OCI-M2 (cell line): Measurements from ENCODE around the gene SCG3.
"Not testable (repeated sequence)": the region's sequence is repeated elsewhere in the genome, so short reads cannot be mapped to it uniquely, and the experiment has no call there.

ENCODE experiments used
- DNase-seq: peaks from one replicate; lab custom pipeline; 2025; ENCODE audit not compliant: unreplicated experiment; lab: John Stamatoyannopoulos, UW

SCG3 gene

GRCh38 chr15:51681303-51681963, at the start of gene SCG3:
Gene SCG3, plus strand, starts transcription at chr15:51681503. Its CDS starts 253 bp downstream, at chr15:51681756.
- DNase-seq: peak; percentile 16

GRCh38 chr15:51634591-51635198, 46.6 kb upstream of the SCG3 start:
- DNase-seq: no peak

DNA sequence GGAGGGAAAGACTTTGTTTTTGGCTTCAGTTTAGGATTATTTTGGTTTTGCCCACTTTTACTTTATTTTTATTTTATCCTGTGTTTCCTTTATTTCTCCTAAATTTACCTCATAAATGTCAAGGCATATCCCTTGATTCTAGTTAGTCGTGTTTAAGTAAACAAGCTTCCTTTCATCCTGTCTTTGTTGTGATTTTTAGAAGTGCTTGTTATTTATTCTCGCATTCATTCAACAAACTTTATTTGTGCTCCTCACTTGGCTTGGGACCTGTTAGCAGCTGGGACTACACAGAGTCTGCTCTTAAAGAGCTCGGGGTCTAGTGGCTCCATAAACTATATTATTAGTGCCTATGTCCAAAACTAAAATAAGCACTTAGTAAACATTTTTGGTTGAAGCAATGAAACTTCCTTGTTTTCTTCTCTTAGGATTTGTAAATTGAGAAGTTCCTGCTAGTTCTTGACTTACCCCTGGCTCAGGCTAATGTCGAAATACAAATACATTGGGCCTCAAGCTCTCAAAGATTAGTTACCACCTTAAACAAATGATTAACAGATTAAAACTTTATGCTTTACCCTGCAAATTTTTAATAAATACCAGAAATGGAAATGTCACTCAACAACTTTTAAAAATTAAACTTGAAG, 39.7 kb upstream of the SCG3 start:
- no peak for DNase-seq

- DNase-seq: no peak
Observed at GRCh38 chr15:51642696-51643095, 38.6 kb upstream of the SCG3 start.

- DNase-seq: no peak
Observed at GRCh38 chr15:51647128-51647562, 34.2 kb upstream of the SCG3 start.

- not testable (repeated sequence) for DNase-seq
Observed at GRCh38 chr15:51648101-51648500, 33.2 kb upstream of the SCG3 start.

DNA sequence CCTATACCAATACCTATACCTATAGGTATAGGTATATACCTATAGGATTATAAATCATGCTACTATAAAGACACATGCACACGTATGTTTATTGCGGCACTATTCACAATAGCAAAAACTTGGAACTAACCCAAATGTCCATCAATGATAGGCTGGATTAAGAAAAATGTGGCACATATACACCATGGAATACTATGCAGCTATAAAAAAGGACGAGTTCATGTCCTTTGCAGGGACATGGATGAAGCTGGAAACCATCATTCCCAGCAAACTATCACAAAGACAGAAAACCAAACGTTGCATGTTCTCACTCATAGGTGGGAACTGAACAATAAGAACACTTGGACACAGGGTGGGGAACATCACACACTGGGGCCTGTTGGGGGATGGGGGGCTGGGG, 32.7 kb upstream of the SCG3 start:
- not testable (repeated sequence) for DNase-seq

GRCh38 chr15:51649659-51650521, 31.4 kb upstream of the SCG3 start:
- DNase-seq: peak; percentile 16

GRCh38 chr15:51652084-51652668, 29.1 kb upstream of the SCG3 start:
- no peak for DNase-seq

DNA sequence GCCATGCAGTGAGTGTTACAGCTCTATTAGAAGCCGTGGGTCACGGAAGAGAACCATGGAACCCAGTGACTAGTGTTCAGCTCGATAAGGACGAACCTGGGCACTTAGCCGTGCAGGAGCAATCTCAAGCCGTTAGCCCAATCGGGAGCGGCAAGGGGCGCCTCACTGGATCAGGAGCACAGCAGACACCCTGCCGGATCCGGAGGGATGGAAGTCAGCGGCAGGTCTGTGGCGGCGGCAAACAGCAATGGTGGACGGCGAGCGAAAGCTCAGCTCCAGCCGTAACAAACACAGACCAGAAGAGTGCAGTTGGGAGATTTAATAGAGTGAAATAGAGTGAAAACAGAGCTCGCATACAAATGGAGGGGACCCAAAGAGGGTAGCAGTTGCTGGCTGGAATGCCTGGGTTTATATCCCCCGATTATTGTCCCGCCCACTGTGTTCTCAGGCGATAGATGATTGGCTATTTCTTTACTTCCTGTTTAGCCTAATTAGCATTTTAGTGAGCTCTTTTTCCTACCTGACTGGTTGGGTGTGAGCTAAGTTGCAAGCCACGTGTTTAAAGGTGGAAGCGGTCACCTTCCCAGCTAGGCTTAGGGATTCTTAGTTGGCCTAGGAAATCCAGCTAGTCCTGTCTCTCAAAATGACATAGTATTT, 25.8 kb upstream of the SCG3 start:
- not testable (repeated sequence) for DNase-seq

DNA sequence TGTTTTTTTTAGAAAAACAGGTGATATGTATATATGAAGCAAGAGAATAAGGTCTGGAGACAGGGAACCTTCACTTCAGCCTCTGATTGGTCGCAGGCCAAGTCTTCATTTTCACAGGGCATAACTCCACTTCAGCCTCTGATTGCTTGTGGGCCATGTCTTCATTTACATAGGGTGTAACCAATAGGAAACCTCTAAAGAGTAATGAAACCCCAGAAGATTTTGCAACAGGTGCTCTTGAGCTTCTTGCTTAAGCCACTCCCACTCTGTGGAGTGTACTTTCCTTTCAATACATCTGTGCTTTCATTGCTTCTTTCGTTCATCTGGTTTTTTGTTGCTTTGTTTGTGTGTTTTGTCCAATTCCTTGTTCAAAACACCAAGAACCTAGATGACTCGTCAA, 22.6 kb upstream of the SCG3 start:
- DNase-seq: no peak

- DNase-seq: no peak
Observed at GRCh38 chr15:51661072-51661471, 20.2 kb upstream of the SCG3 start.

DNA sequence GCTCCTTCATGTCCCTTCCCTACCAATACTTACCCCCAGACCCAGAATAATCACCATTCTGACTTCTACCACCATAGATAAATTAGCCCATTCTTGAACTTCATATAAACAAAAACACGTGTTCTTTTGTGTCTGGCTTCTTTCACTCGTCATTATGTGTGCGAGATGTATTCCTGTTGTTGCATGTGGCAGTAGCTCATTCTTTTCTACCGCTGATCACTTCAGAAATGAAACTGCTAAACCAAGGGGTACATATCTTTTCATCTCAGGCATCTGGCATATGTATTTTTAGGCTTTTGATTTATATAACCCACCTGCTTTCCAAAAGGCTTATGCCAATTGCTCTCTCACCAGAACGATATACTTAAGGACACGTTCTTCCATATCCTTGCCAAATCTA, 13.8 kb upstream of the SCG3 start:
- no peak for DNase-seq

GRCh38 chr15:51668446-51668845, 12.9 kb upstream of the SCG3 start:
- DNase-seq: no peak

DNA sequence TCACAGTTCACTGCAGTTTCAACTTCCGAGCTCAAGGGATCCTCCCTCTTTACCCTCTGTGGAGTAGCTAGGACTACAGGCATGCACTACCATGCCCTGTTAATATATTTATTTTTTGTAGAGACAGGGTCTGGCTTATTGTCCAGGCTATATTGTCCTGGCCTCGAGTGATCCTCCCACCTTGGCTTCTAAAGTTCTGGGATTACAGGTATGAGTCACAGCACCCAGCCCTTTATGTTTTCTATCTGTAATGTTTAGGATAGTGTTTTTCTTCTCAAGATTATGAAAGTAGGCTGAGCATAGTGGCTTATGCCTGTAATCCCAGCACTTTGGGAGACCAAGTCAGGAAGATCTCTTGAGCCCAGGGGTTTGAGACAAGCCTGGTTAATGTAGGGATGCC, 11.9 kb upstream of the SCG3 start:
- no peak for DNase-seq

GRCh38 chr15:51672155-51672687, 9.1 kb upstream of the SCG3 start:
- DNase-seq: no peak

GRCh38 chr15:51672913-51673857, 8.1 kb upstream of the SCG3 start:
- no peak for DNase-seq

DNA sequence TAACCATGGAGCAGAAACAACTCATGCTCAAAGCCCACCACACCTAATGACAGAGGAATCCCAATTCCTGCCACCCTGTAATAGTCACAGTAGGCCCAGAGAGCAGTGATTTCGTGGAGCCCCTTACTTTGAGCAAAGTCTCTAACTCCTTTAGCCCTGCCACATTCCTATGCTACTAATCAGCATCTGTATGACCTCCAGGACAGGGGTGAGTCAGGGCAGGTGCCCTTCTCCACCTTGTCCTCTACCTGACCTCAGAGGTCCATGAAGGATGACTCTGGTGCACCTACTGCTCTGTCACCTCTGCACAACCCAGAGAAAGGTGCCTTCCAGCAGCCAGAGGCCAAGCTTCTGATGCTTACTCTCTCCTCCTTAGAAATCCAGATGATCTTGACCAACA, 6.1 kb upstream of the SCG3 start:
- DNase-seq: no peak

- DNase-seq: no peak
Observed at GRCh38 chr15:51677021-51677420, 4.3 kb upstream of the SCG3 start.
